ENCODE results near the gene NAT14. TPM values are rescaled to one million over a fixed set of nuclear protein-coding genes. Genes with fewer than 3 reads are reported as not detected.
A peak's percentile ranks its signal among the peaks of the same experiment; 100 is the strongest.

NAT14 gene
- polyA plus RNA-seq, 1 donor from 2014 or later = 129 TPM

GRCh38 chr19:55503502-55504251 lies 18.7 kb downstream of the NAT14 start:
- no peak overlapping the region for H3K9ac ChIP-seq (ENCODE audit: low read length)
- H3K4me2 ChIP-seq (ENCODE audit: low read length) = no peak overlapping the region
- H3K79me2 ChIP-seq (replicated peaks; ENCODE audit: insufficient read depth, low read length) = no peaks in the 10 kb centered on the region
- peak overlapping the region; percentile 35 for H3K27ac ChIP-seq (ENCODE audit: low read length)
- H3K36me3 ChIP-seq (ENCODE audit: insufficient read depth, low read length) = no peaks in the 10 kb centered on the region
- no peaks in the 10 kb centered on the region for H4K20me1 ChIP-seq (ENCODE audit: insufficient read depth)
- no peak overlapping the region for H2AFZ ChIP-seq (ENCODE audit: low read depth, low read length)
- H3K9me3 ChIP-seq (ENCODE audit: low read length) = no peaks in the 10 kb centered on the region
- no peaks in the 10 kb centered on the region for H3F3A ChIP-seq (ENCODE audit: insufficient read depth, low read length, poor library complexity, severe bottlenecking)
- H3K4me3 ChIP-seq (ENCODE audit: low read length) = peak overlapping the region; percentile 61
- H3K27me3 ChIP-seq (ENCODE audit: insufficient read depth, low read depth, low read length) = no peaks in the 10 kb centered on the region
- H3K9me2 ChIP-seq (ENCODE audit: insufficient read depth, low read length) = no peaks in the 10 kb centered on the region
- peak; percentile 22 for TF ChIP-seq MXI1 (conservative IDR thresholded peaks at IDR 0.05; ENCODE audit: poor library complexity, severe bottlenecking)
- no peak for TF ChIP-seq EZH2 (IDR thresholded peaks at IDR 0.05; ENCODE audit: borderline replicate concordance, insufficient read depth, low read length, poor library complexity, severe bottlenecking)
- TF ChIP-seq EP300 (conservative IDR thresholded peaks at IDR 0.05; ENCODE audit: poor library complexity, severe bottlenecking) = peak; percentile 22
- peak; percentile 83 for TF ChIP-seq RAD21 (conservative IDR thresholded peaks at IDR 0.05)
- TF ChIP-seq REST (IDR thresholded peaks at IDR 0.05; ENCODE audit: borderline replicate concordance) = peak; percentile 6
- TF ChIP-seq TAF1 (IDR thresholded peaks at IDR 0.05; ENCODE audit: low read depth) = no peak
- TF ChIP-seq CTCF (IDR thresholded peaks at IDR 0.05; ENCODE audit: poor library complexity, severe bottlenecking) = peak; percentile 89
- peak; percentile 16 for TF ChIP-seq POLR2AphosphoS5 (IDR thresholded peaks at IDR 0.05)
- peak; percentile 80 for TF ChIP-seq SMC3 (conservative IDR thresholded peaks at IDR 0.05; ENCODE audit: poor library complexity)

GRCh38 chr19:55504252-55504603 lies 19.2 kb downstream of the NAT14 start:
- no peak overlapping the region for H3K4me2 ChIP-seq (ENCODE audit: low read length)
- H3K36me3 ChIP-seq (ENCODE audit: insufficient read depth, low read length) = no peaks in the 10 kb centered on the region
- no peak overlapping the region for H3K9ac ChIP-seq (ENCODE audit: low read length)
- no peaks in the 10 kb centered on the region for H3K9me2 ChIP-seq (ENCODE audit: insufficient read depth, low read length)
- no peaks in the 10 kb centered on the region for H3F3A ChIP-seq (ENCODE audit: insufficient read depth, low read length, poor library complexity, severe bottlenecking)
- no peaks in the 10 kb centered on the region for H3K79me2 ChIP-seq (replicated peaks; ENCODE audit: insufficient read depth, low read length)
- no peak overlapping the region for H3K27ac ChIP-seq (ENCODE audit: low read length)
- H3K4me3 ChIP-seq (ENCODE audit: low read length) = peak overlapping the region; percentile 61
- H3K27me3 ChIP-seq (ENCODE audit: insufficient read depth, low read depth, low read length) = no peaks in the 10 kb centered on the region
- no peaks in the 10 kb centered on the region for H4K20me1 ChIP-seq (ENCODE audit: insufficient read depth)
- TF ChIP-seq SMC3 (conservative IDR thresholded peaks at IDR 0.05; ENCODE audit: poor library complexity) = peak; percentile 4
- TF ChIP-seq EZH2 (IDR thresholded peaks at IDR 0.05; ENCODE audit: borderline replicate concordance, insufficient read depth, low read length, poor library complexity, severe bottlenecking) = no peak
- TF ChIP-seq EP300 (conservative IDR thresholded peaks at IDR 0.05; ENCODE audit: poor library complexity, severe bottlenecking) = no peak
- TF ChIP-seq RAD21 (conservative IDR thresholded peaks at IDR 0.05) = no peak
- no peak for TF ChIP-seq TAF1 (IDR thresholded peaks at IDR 0.05; ENCODE audit: low read depth)
- no peak for TF ChIP-seq REST (IDR thresholded peaks at IDR 0.05; ENCODE audit: borderline replicate concordance)
- TF ChIP-seq CTCF (IDR thresholded peaks at IDR 0.05; ENCODE audit: poor library complexity, severe bottlenecking) = no peak
- no peaks in the 10 kb centered on the region for H3K9me3 ChIP-seq (ENCODE audit: low read length)
- H2AFZ ChIP-seq (ENCODE audit: low read depth, low read length) = no peak overlapping the region

All from neural cell (in vitro differentiated cells).